Retina (tissue), 1 donor: ENCODE measurements around the gene CARS2.
"Not testable (repeated sequence)": the region's sequence is repeated elsewhere in the genome, so short reads cannot be mapped to it uniquely, and the experiment has no call there.

Experiments
- DNase-seq: peaks from one replicate; pipeline ENCODE4 v3.0.0-alpha.2; 2016

CARS2 gene, protein sequence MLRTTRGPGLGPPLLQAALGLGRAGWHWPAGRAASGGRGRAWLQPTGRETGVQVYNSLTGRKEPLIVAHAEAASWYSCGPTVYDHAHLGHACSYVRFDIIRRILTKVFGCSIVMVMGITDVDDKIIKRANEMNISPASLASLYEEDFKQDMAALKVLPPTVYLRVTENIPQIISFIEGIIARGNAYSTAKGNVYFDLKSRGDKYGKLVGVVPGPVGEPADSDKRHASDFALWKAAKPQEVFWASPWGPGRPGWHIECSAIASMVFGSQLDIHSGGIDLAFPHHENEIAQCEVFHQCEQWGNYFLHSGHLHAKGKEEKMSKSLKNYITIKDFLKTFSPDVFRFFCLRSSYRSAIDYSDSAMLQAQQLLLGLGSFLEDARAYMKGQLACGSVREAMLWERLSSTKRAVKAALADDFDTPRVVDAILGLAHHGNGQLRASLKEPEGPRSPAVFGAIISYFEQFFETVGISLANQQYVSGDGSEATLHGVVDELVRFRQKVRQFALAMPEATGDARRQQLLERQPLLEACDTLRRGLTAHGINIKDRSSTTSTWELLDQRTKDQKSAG

DNA sequence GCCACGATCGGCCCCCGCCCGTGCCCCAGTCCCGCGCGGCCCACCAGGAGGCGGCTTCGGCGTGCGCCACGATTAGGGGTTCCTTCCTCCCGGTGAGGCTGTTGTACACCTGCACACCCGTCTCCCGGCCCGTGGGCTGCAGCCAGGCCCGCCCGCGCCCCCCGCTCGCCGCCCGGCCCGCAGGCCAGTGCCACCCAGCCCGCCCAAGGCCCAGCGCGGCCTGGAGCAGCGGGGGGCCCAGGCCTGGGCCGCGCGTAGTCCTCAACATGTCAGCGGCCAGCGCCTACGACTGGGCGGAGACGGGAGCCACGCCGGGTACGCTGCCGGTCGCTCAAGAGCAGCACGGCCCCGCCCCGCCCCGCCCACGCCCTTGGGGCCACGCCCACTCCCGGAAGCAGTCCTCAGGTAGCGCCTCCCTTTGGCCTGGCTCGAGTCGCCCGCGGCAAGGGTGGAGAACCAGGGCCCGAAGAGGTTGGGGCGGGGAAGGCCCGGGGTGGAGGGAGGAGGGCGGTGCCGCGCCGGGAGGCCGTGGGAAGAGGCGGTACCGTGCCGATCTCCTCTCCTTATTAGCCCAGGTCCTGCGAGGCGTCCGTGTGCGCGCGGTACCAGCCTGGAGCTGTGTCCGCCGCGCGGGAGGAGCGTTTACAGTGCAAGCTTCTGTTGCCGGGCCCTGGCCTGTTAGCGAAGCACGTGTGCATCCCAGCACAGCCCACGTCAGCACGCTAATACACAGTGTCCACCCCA lies at the start of gene CARS2:
TSS of gene CARS2 (minus strand) at position 291 of the 744 bp plus-strand sequence. CDS start at position 268, 23 bp downstream.
- peak; percentile 94 for DNase-seq

DNA sequence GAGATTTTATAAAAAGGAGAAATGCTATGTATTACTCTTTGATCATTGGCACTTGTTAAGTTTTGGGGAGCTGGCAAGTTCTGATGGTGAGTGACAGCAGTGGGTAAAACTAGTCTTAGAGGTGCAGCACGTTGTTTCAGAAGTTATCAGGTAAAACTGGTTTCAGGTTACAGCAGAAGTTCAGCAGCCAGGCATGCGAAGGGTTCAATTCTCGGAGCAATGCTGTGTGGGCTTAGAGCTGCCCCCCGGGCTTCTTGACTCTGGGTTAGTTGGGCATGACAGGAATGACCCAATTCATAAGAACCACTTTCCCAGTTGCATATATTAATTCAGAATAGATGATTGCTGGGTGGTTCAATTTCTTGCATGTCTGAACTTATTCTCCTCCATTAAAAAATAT lies 42.4 kb upstream of the CARS2 start:
- DNase-seq = no peak

DNA sequence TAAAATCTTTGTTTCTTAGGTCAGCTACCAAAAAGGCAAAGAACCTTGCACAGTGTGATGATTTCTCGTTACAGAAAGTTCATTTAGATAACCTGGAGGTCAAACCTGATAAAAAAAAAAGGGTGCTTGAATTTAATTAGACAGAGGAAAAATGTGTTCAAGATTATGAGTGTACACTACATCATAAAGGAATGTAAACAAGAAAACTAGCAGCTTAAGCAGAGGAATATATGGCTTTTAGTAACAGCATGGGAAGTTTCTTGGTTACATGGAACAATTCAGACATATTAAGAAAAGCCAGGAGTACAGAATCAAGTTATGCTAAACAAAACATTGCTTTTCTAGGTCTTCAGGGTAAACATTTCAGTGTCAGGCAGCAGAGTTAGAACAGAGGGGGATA lies 40.5 kb upstream of the CARS2 start:
- DNase-seq = no peak

DNA sequence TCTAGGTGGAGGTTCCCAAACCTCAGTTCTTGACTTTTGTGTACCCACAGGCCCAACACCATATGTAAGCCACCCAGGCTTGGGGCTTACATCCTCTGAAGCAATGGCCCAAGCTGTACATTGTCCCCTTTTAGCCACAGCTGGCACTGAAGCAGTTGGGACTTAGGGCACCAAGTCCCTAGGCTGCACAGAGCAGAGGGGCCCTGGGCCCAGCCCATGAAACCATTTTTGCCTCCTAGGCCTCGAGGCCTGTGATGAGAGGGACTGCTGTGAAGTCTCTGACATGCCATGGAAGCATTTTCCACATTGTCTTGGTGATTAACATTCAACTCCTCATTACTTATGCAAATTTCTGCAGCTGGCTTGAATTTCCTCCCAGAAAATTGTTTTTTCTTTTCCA lies 37.8 kb upstream of the CARS2 start:
- DNase-seq = no peak

DNA sequence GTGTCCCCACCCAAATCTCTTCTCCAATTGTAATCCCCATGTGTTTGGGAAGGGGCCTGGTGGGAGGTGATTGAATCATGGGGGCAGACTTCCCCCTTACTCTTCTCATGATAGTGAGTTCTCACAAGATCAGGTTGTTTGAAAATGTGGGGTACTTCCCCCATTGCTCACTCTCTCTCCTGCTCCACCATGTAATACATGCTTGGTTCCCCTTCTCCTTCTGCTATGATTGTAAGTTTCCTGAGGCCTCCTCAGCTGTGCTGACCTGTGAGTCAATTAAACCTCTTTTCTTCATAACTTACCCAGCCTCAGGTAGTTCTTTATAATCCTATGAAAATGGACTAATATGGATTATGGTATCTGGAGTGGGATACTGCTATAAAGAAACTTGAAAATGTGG lies 31.6 kb upstream of the CARS2 start:
- no peak for DNase-seq

DNA sequence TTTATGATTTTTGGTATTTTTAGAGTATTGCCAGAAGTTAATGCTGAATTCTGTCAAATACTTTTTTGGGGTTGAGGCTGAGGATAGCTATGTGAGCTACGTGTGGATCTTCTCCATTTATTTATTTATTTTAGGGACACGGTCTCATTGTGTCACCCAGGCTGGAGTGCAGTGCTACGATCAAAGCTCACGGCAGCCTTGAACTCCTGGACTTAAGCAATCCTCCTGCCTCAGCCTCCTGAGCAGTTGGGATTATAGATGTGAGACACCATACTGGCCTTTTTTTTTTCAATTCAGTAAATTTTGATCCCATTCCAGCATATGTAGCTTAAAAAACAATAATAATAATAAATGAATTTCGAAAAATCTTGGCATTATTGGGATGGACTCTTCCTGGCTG lies 28.6 kb upstream of the CARS2 start:
- DNase-seq = no peak

GRCh38 chr13:110731072-110731471 lies 25.2 kb upstream of the CARS2 start:
- no peak for DNase-seq

DNA sequence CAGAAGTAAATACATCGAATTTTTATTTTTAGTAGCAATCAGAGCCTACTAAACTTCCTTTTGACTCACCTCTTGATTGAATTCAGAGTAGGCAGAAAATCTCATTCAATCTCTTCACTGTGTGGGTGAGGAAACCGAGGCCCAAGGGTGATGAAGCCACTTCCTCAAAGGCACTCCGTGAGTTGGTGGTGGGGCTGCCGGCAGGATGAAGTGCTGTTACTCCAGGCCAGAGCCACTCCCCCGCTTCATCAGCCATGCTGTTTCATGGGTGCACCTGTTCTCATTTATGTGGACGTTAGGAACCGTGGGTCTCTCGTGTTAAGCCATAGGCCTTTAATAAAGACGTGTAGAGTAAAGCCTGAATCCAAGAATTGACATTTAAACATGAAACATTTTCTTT lies 20.8 kb upstream of the CARS2 start:
- DNase-seq = no peak

- not testable (repeated sequence) for DNase-seq
These were observed 20.2 kb upstream of the CARS2 start for GRCh38 chr13:110726153-110726552.

- no peak for DNase-seq
These were observed 17.7 kb upstream of the CARS2 start for GRCh38 chr13:110723598-110723997.

- DNase-seq = no peak
These were observed 17.1 kb upstream of the CARS2 start for GRCh38 chr13:110722971-110723370.

DNA sequence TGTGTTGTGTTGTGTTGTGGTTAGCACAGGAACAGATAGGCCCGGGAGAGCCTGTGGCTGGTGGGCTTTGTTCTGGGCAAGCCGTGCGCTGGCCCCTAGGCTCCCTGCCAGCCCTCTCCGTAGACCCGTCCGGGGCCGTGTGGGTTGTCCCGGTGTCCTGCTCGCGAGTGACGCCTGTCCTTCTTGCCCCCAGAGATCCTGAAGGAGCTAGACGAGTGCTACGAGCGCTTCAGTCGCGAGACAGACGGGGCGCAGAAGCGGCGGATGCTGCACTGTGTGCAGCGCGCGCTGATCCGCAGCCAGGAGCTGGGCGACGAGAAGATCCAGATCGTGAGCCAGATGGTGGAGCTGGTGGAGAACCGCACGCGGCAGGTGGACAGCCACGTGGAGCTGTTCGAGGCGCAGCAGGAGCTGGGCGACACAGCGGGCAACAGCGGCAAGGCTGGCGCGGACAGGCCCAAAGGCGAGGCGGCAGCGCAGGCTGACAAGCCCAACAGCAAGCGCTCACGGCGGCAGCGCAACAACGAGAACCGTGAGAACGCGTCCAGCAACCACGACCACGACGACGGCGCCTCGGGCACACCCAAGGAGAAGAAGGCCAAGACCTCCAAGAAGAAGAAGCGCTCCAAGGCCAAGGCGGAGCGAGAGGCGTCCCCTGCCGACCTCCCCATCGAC lies 13.3 kb upstream of the CARS2 start:
- DNase-seq = no peak

- no peak for DNase-seq
These were observed 10.3 kb upstream of the CARS2 start for GRCh38 chr13:110716247-110716515.

- DNase-seq = peak; percentile 98
These were observed 9.7 kb upstream of the CARS2 start for GRCh38 chr13:110715395-110716246.

- no peak for DNase-seq
These were observed 9.0 kb upstream of the CARS2 start for GRCh38 chr13:110714797-110715394.

DNA sequence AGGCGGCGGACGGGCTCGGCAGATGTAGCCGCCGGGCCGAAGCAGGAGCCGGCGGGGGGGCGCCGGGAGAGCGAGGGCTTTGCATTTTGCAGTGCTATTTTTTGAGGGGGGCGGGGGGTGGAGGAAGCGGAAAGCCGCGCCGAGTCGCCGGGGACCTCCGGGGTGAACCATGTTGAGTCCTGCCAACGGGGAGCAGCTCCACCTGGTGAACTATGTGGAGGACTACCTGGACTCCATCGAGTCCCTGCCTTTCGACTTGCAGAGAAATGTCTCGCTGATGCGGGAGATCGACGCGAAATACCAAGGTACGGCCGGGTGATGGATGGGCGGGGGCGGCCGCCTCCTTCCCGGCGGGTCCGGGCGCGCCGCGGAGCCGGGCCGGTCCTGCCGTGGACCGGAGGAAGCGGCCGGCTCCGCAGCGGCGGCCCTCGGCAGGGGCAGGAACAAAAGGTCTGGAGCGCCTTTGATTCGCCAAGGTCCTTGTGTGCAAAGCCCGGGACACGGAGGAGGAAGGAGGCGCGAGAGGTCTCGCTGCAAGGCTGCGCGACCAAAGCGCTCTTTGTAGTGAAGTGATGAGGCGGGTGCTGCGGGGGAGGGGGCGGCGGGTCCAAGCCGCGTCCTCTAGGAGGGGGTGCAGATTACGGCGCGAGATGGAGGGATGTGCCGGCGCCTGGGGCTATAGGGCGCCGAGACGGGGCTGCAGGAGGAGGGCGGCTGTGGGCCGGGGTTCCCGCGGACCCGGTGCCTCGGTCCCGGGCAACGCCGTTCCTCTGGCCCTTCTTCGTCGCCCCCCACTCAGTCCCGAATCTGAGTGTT lies 8.3 kb upstream of the CARS2 start:
- peak; percentile 65 for DNase-seq

DNA sequence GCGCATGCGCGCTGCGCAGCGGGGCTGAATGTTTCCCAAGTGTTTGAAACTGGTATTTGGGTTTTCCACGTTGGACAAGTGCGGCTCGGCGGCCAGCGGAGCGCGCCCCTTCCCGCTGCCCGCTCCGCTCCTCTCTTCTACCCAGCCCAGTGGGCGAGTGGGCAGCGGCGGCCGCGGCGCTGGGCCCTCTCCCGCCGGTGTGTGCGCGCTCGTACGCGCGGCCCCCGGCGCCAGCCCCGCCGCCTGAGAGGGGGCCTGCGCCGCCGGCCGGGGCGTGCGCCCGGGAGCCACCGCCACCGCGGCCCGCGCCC lies 7.7 kb upstream of the CARS2 start, which contains the start of gene ING1:
TSS of gene ING1 (plus strand) at position 59 of the 311 bp plus-strand sequence. CDS start 450 bp downstream, outside the sequence.
- DNase-seq = no peak

GRCh38 chr13:110712849-110713641 lies 7.1 kb upstream of the CARS2 start:
- DNase-seq = peak; percentile 99

GRCh38 chr13:110712081-110712848 lies 6.3 kb upstream of the CARS2 start:
- peak; percentile 95 for DNase-seq
